Fibroblast of lung (primary cell): Measurements from ENCODE around the gene CST11. TPM values are rescaled to one million over a fixed set of nuclear protein-coding genes. Genes with fewer than 3 reads are reported as not detected.

Source experiments
- DNase-seq, 2 donors: peaks; one replicate each; pipeline versions ENCODE4 v3.0.0 to v3.0.0-alpha.2; 2010; ENCODE audit warnings: low read depth in 2 of 2
- H2AFZ ChIP-seq: 2 replicates; pipeline ENCODE4 v1.5.1; 2012; ENCODE audit warnings: low read length, control low read depth, inconsistent platforms
- H3K27ac ChIP-seq: 2 replicates; pipeline ENCODE4 v1.5.1; 2011; ENCODE audit warnings: low read length, control low read depth; ENCODE audit not compliant: insufficient read depth
- H3K27me3 ChIP-seq: 2 replicates; pipeline ENCODE4 v1.5.1; 2011; ENCODE audit warnings: mild to moderate bottlenecking, low read length; ENCODE audit not compliant: control insufficient read depth, insufficient read depth
- H3K36me3 ChIP-seq: 2 replicates; pipeline ENCODE4 v1.5.1; 2011; ENCODE audit warnings: low read length; ENCODE audit not compliant: control insufficient read depth, insufficient read depth
- H3K4me1 ChIP-seq: 2 replicates; pipeline ENCODE4 v1.5.1; 2011; ENCODE audit warnings: low read length; ENCODE audit not compliant: control insufficient read depth, insufficient read depth; ENCODE audit errors: extremely low read depth
- H3K4me2 ChIP-seq: 2 replicates; pipeline ENCODE4 v1.5.1; 2011; ENCODE audit warnings: low read length, control low read depth; ENCODE audit not compliant: insufficient read depth; ENCODE audit errors: extremely low read depth
- H3K4me3 ChIP-seq, 4 experiments: fragments of 200-600 bp in 1 of 4; sonication (generic) in 1 of 4; replicated peaks in 1 of 4; 2 replicates each; pipeline ENCODE4 v1.5.1; 2011 to 2016; ENCODE audit warnings: low read length in 4 of 4, low read depth in 3 of 4, mild to moderate bottlenecking in 3 of 4, control low read depth in 2 of 4, inconsistent platforms in 1 of 4, mixed read lengths in 1 of 4; ENCODE audit not compliant: insufficient read depth in 1 of 4; ENCODE audit errors: control extremely low read depth in 1 of 4
- H3K79me2 ChIP-seq: 2 replicates; pipeline ENCODE4 v1.5.1; 2012; ENCODE audit warnings: mild to moderate bottlenecking, low read length, inconsistent platforms; ENCODE audit not compliant: control insufficient read depth, insufficient read depth
- H3K9ac ChIP-seq: 2 replicates; pipeline ENCODE4 v1.5.1; 2011; ENCODE audit warnings: mild to moderate bottlenecking, low read length, control low read depth; ENCODE audit not compliant: insufficient read depth
- H3K9me3 ChIP-seq: 2 replicates; pipeline ENCODE4 v1.5.1; 2012; ENCODE audit warnings: low read depth, low read length; ENCODE audit not compliant: control insufficient read depth, insufficient read depth
- H4K20me1 ChIP-seq: 2 replicates; pipeline ENCODE4 v1.5.1; 2011; ENCODE audit warnings: low read length; ENCODE audit not compliant: control insufficient read depth, insufficient read depth; ENCODE audit errors: extremely low read depth
- CTCF ChIP-seq, 2 donors: IDR thresholded peaks in 1 of 2; conservative IDR thresholded peaks in 1 of 2; 1 replicate in 1 of 2; 2 replicates in 1 of 2; pipeline ENCODE4 v1.5.1; 2011 to 2012; ENCODE audit warnings: low read length in 2 of 2, control low read depth in 1 of 2, inconsistent platforms in 1 of 2, low read depth in 1 of 2, mild to moderate bottlenecking in 1 of 2
- EZH2 ChIP-seq: IDR thresholded peaks from 2 replicates; pipeline ENCODE4 v1.5.1; 2012; ENCODE audit warnings: low read length, control low read depth, mild to moderate bottlenecking; ENCODE audit errors: missing control alignments
- polyA plus RNA-seq, 2 donors: library from polyadenylated mRNA; depleted of rRNA in 1 of 2; stranded (reverse) in 1 of 2; unstranded in 1 of 2; fragments of >200 nt; gene quantifications; 2 replicates each; pipeline ENCODE4 v1.2.1, GENCODE V29; 2011 to 2012; ENCODE audit warnings: missing spikeins in 1 of 2
- total RNA-seq: library from RNA; depleted of rRNA; stranded (reverse); fragments of >200 nt; gene quantifications from 2 replicates; pipeline ENCODE4 v1.2.1, GENCODE V29; 2014

The CST11 gene
- total and polyA plus RNA-seq, 2 donors (not counting 1 experiment from before 2014, with no cell fraction given) = not detected

GRCh38 chr20:23461180-23461579 is 8.5 kb upstream of the CST11 start:
- H3K4me1 ChIP-seq = no peaks in the 10 kb centered on the region
- no peak for DNase-seq
- no peak overlapping the region for H3K4me2 ChIP-seq
- no peak overlapping the region for H3K9ac ChIP-seq
- H3K9me3 ChIP-seq = no peaks in the 10 kb centered on the region
- H3K36me3 ChIP-seq = no peaks in the 10 kb centered on the region
- H3K27ac ChIP-seq = no peak overlapping the region
- H3K27me3 ChIP-seq = no peaks in the 10 kb centered on the region
- no peak overlapping the region for H2AFZ ChIP-seq
- H3K79me2 ChIP-seq = no peaks in the 10 kb centered on the region
- H4K20me1 ChIP-seq = no peaks in the 10 kb centered on the region
- no peak overlapping the region for H3K4me3 ChIP-seq
- TF ChIP-seq CTCF (conservative IDR thresholded peaks at IDR 0.05 in 1 of 2, IDR thresholded peaks at IDR 0.05 in 1 of 2; ENCODE audit: low read depth in 1 of 2, low read length in 2 of 2) (no peak), EZH2 (no peak)

- no peaks in the 10 kb centered on the region for H4K20me1 ChIP-seq
- no peaks in the 10 kb centered on the region for H3K36me3 ChIP-seq
- H3K4me2 ChIP-seq = no peak overlapping the region
- no peak overlapping the region for H3K9ac ChIP-seq
- TF ChIP-seq EZH2 = no peak
- TF ChIP-seq CTCF (conservative IDR thresholded peaks at IDR 0.05 in 1 of 2, IDR thresholded peaks at IDR 0.05 in 1 of 2; ENCODE audit: low read depth in 1 of 2, low read length in 2 of 2) = no peak
- no peak overlapping the region for H3K27ac ChIP-seq
- no peaks in the 10 kb centered on the region for H3K4me1 ChIP-seq
- no peaks in the 10 kb centered on the region for H3K9me3 ChIP-seq
- H2AFZ ChIP-seq = no peak overlapping the region
- H3K79me2 ChIP-seq = no peaks in the 10 kb centered on the region
- H3K4me3 ChIP-seq = no peak overlapping the region
- no peak for DNase-seq
- H3K27me3 ChIP-seq = no peaks in the 10 kb centered on the region
Measured at GRCh38 chr20:23459461-23460150, 6.9 kb upstream of the CST11 start.

GRCh38 chr20:23456873-23457272 is 4.2 kb upstream of the CST11 start:
- no peak for DNase-seq
- no peaks in the 10 kb centered on the region for H3K4me1 ChIP-seq
- no peak overlapping the region for H3K27ac ChIP-seq
- H3K4me3 ChIP-seq = no peak overlapping the region
- H4K20me1 ChIP-seq = no peaks in the 10 kb centered on the region
- no peaks in the 10 kb centered on the region for H3K79me2 ChIP-seq
- no peak overlapping the region for H3K4me2 ChIP-seq
- no peaks in the 10 kb centered on the region for H3K27me3 ChIP-seq
- H3K36me3 ChIP-seq = no peaks in the 10 kb centered on the region
- H3K9ac ChIP-seq = no peak overlapping the region
- no peaks in the 10 kb centered on the region for H3K9me3 ChIP-seq
- H2AFZ ChIP-seq = no peak overlapping the region
- TF ChIP-seq CTCF (conservative IDR thresholded peaks at IDR 0.05 in 1 of 2, IDR thresholded peaks at IDR 0.05 in 1 of 2; ENCODE audit: low read depth in 1 of 2, low read length in 2 of 2) = no peak
- no peak for TF ChIP-seq EZH2
